ENCODE measurements around the gene TRMT1.

Gene TRMT1

DNA sequence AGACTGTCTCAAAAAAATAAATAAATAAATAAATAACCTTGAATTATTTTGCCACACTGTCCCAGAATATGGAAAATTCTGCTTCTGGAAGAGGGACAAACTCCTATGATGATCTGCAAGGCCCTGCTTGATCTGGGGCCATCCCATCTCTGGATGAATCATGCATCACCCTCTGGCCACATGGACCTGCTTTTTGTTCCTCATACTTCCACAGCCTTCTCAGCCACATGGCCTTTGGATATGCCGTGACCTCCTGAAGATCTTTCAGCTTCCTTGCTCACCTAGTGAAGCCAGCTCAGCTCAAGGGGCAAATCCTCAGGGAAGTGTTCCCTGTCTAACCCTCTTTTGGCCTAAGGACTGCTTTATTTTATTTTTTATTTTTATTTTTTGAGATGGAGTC, 44.0 kb upstream of the TRMT1 start:
- no peak for DNase-seq (ENCODE audit: low read depth)
- TF ChIP-seq, protein P1, sequence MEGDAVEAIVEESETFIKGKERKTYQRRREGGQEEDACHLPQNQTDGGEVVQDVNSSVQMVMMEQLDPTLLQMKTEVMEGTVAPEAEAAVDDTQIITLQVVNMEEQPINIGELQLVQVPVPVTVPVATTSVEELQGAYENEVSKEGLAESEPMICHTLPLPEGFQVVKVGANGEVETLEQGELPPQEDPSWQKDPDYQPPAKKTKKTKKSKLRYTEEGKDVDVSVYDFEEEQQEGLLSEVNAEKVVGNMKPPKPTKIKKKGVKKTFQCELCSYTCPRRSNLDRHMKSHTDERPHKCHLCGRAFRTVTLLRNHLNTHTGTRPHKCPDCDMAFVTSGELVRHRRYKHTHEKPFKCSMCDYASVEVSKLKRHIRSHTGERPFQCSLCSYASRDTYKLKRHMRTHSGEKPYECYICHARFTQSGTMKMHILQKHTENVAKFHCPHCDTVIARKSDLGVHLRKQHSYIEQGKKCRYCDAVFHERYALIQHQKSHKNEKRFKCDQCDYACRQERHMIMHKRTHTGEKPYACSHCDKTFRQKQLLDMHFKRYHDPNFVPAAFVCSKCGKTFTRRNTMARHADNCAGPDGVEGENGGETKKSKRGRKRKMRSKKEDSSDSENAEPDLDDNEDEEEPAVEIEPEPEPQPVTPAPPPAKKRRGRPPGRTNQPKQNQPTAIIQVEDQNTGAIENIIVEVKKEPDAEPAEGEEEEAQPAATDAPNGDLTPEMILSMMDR (IDR thresholded peaks at IDR 0.05; ENCODE audit: low read depth, low read length, missing control alignments): no peak
- in situ Hi-C loops (cut with HindIII; ENCODE audit: low sequenced_read_pairs): no loop called here
- no peak overlapping the region for H3K4me3 ChIP-seq (ENCODE audit: low read depth, low read length)

- H3K4me3 ChIP-seq (ENCODE audit: low read depth, low read length): no peak overlapping the region
- no peak for DNase-seq (ENCODE audit: low read depth)
- in situ Hi-C loops (cut with HindIII; ENCODE audit: low sequenced_read_pairs): no loop called here
- TF ChIP-seq, protein P1 (IDR thresholded peaks at IDR 0.05; ENCODE audit: low read depth, low read length, missing control alignments): no peak
Measured at GRCh38 chr19:13159713-13160112, 43.2 kb upstream of the TRMT1 start.

DNA sequence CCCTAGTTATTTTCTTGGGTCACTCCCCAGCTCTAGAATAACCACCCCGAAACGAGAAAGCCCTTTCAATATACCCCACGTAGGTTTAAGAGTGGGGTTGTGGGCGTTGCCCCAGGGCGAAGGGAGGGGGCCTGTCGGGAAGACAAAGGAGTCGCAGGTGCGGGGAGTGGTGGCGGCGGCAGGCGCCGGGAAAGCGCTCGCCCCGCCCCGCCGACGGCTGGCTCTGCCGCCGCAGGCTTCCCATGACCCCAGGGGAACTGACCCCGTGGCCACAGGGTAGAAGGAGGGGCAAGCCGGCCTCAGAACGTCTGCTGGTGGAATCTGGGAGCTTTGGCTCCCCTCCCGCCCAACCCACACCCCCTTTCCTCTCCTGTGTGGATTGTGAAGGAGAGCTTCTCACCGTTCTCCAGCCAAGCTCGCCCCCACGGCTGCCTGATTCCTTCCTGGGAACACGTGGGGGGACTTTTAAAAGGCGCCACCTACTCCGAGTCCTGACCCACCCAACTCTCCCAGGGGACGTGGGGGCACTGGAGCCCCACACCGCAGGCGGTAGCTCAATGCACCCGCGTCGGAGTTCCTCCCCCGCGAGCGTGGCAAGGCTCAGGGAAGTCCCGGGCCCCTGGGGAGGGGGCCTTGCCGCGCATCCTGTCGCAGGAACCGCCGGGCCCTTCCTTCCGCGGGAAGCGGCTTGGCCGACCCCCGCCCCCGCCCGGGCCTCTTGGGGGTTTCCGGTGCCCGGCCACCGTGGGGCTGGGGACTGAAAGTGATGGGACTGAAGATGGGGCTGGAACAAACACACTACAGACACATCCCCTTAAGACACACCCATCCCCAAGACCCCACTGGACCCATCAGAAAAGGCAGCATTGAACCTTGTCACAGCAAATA, 39.2 kb upstream of the TRMT1 start:
- TF ChIP-seq, protein P1 (IDR thresholded peaks at IDR 0.05; ENCODE audit: low read depth, low read length, missing control alignments): no peak
- no peak for DNase-seq (ENCODE audit: low read depth)
- H3K4me3 ChIP-seq (ENCODE audit: low read depth, low read length): peak overlapping the region; percentile 89
- in situ Hi-C loops (cut with HindIII; ENCODE audit: low sequenced_read_pairs): no loop called here

DNA sequence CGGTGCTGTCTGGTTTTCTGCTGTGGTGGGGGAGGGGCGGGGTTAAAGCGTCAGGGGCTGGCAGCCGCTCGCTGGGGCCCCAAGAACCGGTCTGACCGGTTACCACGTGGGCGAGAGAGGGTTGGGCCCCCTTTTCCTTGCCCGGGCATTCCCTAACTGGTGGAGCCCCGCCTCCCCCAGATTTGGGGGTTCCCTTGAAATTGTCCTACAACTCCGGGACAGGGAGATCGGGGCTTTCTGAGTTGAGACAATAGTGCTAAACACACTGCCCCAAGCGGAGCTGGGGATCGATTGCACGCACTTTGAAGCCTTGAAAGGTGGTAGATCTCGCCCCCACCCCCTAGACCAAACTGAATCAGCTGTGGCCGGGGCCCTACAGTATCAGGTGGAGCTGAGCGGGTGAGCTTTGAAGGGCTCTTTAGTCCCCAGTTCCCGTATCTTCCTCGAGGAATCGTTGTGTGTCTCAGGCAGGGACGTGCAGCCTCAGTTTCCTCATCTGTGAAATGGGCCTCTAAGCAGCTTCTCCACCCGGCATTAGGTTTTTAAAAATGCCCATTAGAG, 38.5 kb upstream of the TRMT1 start:
- no peak for DNase-seq (ENCODE audit: low read depth)
- TF ChIP-seq, protein P1 (IDR thresholded peaks at IDR 0.05; ENCODE audit: low read depth, low read length, missing control alignments): peak; percentile 42
- H3K4me3 ChIP-seq (ENCODE audit: low read depth, low read length): peak overlapping the region; percentile 89
- in situ Hi-C loops (cut with HindIII; ENCODE audit: low sequenced_read_pairs): no loop called here

DNA sequence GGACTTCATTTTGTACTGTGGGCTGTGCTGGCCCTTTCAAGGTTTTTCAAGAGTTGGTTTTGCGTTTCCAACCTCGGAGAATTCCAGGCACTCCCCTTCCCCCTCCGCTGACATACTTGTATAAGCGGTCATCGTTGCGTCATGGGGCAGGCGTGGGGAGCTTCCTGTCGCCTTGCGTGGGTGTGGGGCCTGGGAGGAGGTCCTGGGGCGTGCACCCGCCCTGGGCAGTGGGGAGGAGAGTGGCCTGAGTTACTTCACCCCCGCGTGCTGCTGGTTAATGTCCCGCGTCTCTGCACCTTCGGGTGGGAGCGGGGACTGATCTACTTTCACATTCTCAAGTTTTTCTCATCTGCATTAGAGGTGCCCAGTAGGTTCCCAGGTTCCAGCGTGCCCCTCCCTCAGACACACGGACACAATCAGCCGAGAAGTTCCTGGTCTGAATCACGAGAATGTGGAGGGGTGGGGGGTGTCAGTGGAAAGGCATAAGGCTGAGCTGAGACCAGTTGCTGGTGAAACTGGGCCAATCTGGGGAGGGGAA, 37.8 kb upstream of the TRMT1 start:
- peak overlapping the region; percentile 89 for H3K4me3 ChIP-seq (ENCODE audit: low read depth, low read length)
- DNase-seq (ENCODE audit: low read depth): peak; percentile 69
- TF ChIP-seq, protein P1 (IDR thresholded peaks at IDR 0.05; ENCODE audit: low read depth, low read length, missing control alignments): no peak
- in situ Hi-C loops (cut with HindIII; ENCODE audit: low sequenced_read_pairs): no loop called here

DNA sequence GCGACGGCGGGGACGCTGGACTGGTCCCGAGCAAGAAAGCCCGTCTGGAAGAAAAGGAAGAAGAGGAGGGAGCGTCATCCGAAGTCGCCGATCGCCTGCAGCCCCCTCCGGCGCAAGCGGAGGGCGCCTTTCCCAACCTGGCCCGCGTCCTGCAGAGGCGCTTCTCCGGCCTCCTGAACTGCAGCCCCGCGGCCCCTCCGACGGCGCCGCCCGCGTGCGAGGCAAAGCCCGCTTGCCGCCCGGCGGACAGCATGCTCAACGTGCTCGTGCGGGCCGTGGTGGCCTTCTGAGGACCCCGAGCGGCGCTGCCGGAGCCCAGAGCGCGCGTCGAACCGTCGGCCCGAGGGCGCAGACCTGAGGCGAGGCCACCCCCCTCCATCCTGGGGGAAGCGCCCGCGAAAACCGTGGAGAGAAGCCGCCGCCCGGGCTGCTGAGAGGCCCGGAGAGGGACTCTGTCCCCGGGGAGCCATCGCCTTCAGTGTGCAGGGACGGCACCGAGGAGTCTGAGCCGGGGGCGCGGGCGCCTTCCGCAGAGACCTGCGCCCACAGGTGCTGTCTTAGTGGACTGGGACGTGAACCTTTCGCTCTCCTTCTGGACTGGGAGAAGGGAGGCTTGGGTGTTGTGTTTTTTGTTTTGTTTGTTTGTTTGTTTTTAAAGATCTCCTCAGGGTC, 37.2 kb upstream of the TRMT1 start:
- in situ Hi-C loops (cut with HindIII; ENCODE audit: low sequenced_read_pairs): no loop called here
- no peak for DNase-seq (ENCODE audit: low read depth)
- TF ChIP-seq, protein P1 (IDR thresholded peaks at IDR 0.05; ENCODE audit: low read depth, low read length, missing control alignments): peak; percentile 9
- peak overlapping the region; percentile 89 for H3K4me3 ChIP-seq (ENCODE audit: low read depth, low read length)

Data from astrocyte of the cerebellum (primary cell).